GM12878 (cell line): ENCODE results near the gene ZNF805. TPM values are rescaled to one million over a fixed set of nuclear protein-coding genes. Genes with fewer than 3 reads are reported as not detected.

Experiments used
- ATAC-seq: fragments of 200-7000 bp; cut with Tn5 transposase; 3 replicates; pipeline ENCODE4 v1.9.1; 2020; ENCODE audit warnings: mild to moderate bottlenecking, moderate library complexity
- BruUV-seq: library from RNA; stranded (reverse); fragments of 400-500 nt; replicated peaks from 2 replicates; lab custom pipeline; 2021; lab: Mats Ljungman, UMichigan
- CTCF ChIA-PET: fragments of 300-600 bp; sonication (Branson Sonifier 250); formaldehyde crosslinking; extraction: SDS; loops from one replicate; lab custom pipeline; 2021; ENCODE audit warnings: inconsistent platforms; lab: Yijun Ruan, JAX
- POLR2A ChIA-PET: fragments of 350-600 bp; formaldehyde crosslinking; extraction: SDS; loops from one replicate; lab custom pipeline; 2021; ENCODE audit warnings: inconsistent platforms; lab: Charles Lee
- RAD21 ChIA-PET: fragments of 300-600 bp; sonication (Branson Sonifier 250); formaldehyde crosslinking; loops from one replicate; lab custom pipeline; 2023; ENCODE audit warnings: antibody characterized with exemption; ENCODE audit not compliant: unreplicated experiment; lab: Charles Lee
- SMC1A ChIA-PET: fragments of 300-600 bp; sonication (Branson Sonifier 250); formaldehyde crosslinking; loops from one replicate; lab custom pipeline; 2023; ENCODE audit not compliant: unreplicated experiment, uncharacterized antibody; lab: Charles Lee
- DNase-seq: peaks from one replicate; pipeline ENCODE4 v3.0.0-alpha.2; 2011; ENCODE audit warnings: low read depth, low spot score
- FAIRE-seq: peaks from 3 replicates; lab custom pipeline; 2011; peaks lifted over from hg19 to GRCh38; lab: Jason Lieb, UNC
- H2AFZ ChIP-seq: 2 replicates; pipeline ENCODE4 v1.6.0; 2011; ENCODE audit warnings: low read depth, low read length, control low read depth; ENCODE audit not compliant: control insufficient read depth
- H3K27ac ChIP-seq: 2 replicates; pipeline ENCODE4 v1.5.1; 2011; ENCODE audit warnings: control low read depth; ENCODE audit not compliant: control insufficient read depth, insufficient read depth
- H3K27me3 ChIP-seq, 2 experiments: replicated peaks in 1 of 2; 2 replicates each; pipeline versions ENCODE4 v1.6.0 to v1.6.1; 2011; ENCODE audit warnings: low read length in 1 of 2; ENCODE audit not compliant: control insufficient read depth in 2 of 2, insufficient read depth in 2 of 2
- H3K36me3 ChIP-seq, 2 experiments: 2 replicates each; pipeline ENCODE4 v1.5.1; 2011; ENCODE audit warnings: low read length in 1 of 2; ENCODE audit not compliant: control insufficient read depth in 2 of 2, insufficient read depth in 2 of 2
- H3K4me1 ChIP-seq: 2 replicates; pipeline ENCODE4 v1.6.1; 2011; ENCODE audit warnings: mild to moderate bottlenecking, low read length, moderate library complexity, mixed read lengths; ENCODE audit not compliant: control insufficient read depth, insufficient read depth
- H3K4me2 ChIP-seq: 2 replicates; pipeline ENCODE4 v1.6.0; 2011; ENCODE audit warnings: control low read depth; ENCODE audit not compliant: control insufficient read depth, insufficient read depth
- H3K4me3 ChIP-seq: fragments of 200-600 bp; sonication (generic); 2 replicates; pipeline ENCODE4 v1.5.1; 2016
- H3K79me2 ChIP-seq: 2 replicates; pipeline ENCODE4 v1.6.0; 2011; ENCODE audit warnings: low read length; ENCODE audit not compliant: control insufficient read depth, insufficient read depth
- H3K9ac ChIP-seq: 2 replicates; pipeline ENCODE4 v1.8.0; 2011; ENCODE audit warnings: low read length, control low read depth, mixed read lengths; ENCODE audit not compliant: control insufficient read depth, insufficient read depth
- H3K9me3 ChIP-seq: replicated peaks from 3 replicates; pipeline ENCODE4 v1.5.1; 2011; ENCODE audit warnings: mild to moderate bottlenecking, low read length; ENCODE audit not compliant: control insufficient read depth, insufficient read depth
- H4K20me1 ChIP-seq: 2 replicates; pipeline ENCODE4 v1.6.0; 2011; ENCODE audit not compliant: control insufficient read depth, insufficient read depth
- DPF2 ChIP-seq: fragments of 450-650 bp; IDR thresholded peaks from 2 replicates; pipeline ENCODE4 v1.6.1; 2017; ENCODE audit warnings: mild to moderate bottlenecking
- E4F1 ChIP-seq: fragments of 450-650 bp; IDR thresholded peaks from 2 replicates; pipeline ENCODE4 v1.6.1; 2018; ENCODE audit warnings: borderline replicate concordance, mild to moderate bottlenecking; ENCODE audit not compliant: partially characterized antibody
- EZH2 ChIP-seq: IDR thresholded peaks from 2 replicates; pipeline ENCODE4 v1.6.1; 2012; ENCODE audit warnings: low read depth, mild to moderate bottlenecking, control low read depth, inconsistent platforms, low read length, borderline replicate concordance; ENCODE audit not compliant: control insufficient read depth
- IRF4 ChIP-seq: IDR thresholded peaks from 2 replicates; pipeline ENCODE4 v1.6.1; 2011; ENCODE audit warnings: low read depth, low read length
- MEF2A ChIP-seq: IDR thresholded peaks from 2 replicates; pipeline ENCODE4 v1.6.1; 2011; ENCODE audit warnings: low read depth, mild to moderate bottlenecking, low read length, moderate library complexity; ENCODE audit not compliant: insufficient read depth
- MYC ChIP-seq: IDR thresholded peaks from 2 replicates; pipeline ENCODE4 v1.6.1; 2011; ENCODE audit warnings: mild to moderate bottlenecking, low read length, moderate library complexity, inconsistent platforms; ENCODE audit not compliant: insufficient read depth, insufficient replicate concordance, insufficient read length, severe bottlenecking
- NKRF ChIP-seq: fragments of 450-650 bp; conservative IDR thresholded peaks from 2 replicates; pipeline ENCODE4 v1.6.1; 2017; ENCODE audit warnings: mild to moderate bottlenecking, moderate library complexity
- PAX5 ChIP-seq: IDR thresholded peaks from 2 replicates; pipeline ENCODE4 v1.6.1; 2011; ENCODE audit warnings: low read depth, low read length, borderline replicate concordance
- RUNX3 ChIP-seq: IDR thresholded peaks from 2 replicates; pipeline ENCODE4 v1.6.1; 2012; ENCODE audit warnings: low read length, inconsistent platforms
- USF2 ChIP-seq: IDR thresholded peaks from 2 replicates; pipeline ENCODE4 v1.6.1; 2011; ENCODE audit warnings: low read depth, low read length, improper control_type of control experiment, borderline replicate concordance
- ZNF592 ChIP-seq: fragments of 450-650 bp; IDR thresholded peaks from 2 replicates; pipeline ENCODE4 v1.6.1; 2017; ENCODE audit warnings: mild to moderate bottlenecking, moderate library complexity
- whole genome bisulfite sequencing: methylation state at CpG from one replicate; pipeline ENCODE4 v1.1.6; 2016; ENCODE audit warnings: low lambda C conversion rate; ENCODE audit not compliant: insufficient replicate concordance, insufficient coverage; ENCODE audit errors: missing lambda C conversion rate; 5-methylcytosine and 5-hydroxymethylcytosine counted together
- in situ Hi-C: fragments of 300-500 bp; cut with MboI; formaldehyde crosslinking; loops from 9 replicates; pipeline ENCODE4 v1.14.3; 2018; ENCODE audit warnings: mixed read lengths
- intact Hi-C: fragments of 100-400 bp; cut with micrococcal nuclease; formaldehyde crosslinking; loops from one replicate; pipeline ENCODE4 v1.14.2; 2022; ENCODE audit not compliant: unreplicated experiment
- polyA plus RNA-seq, 11 experiments: library from polyadenylated mRNA; depleted of rRNA in 4 of 11; unstranded in 6 of 11; stranded (reverse) in 5 of 11; fragments of >200 nt; fragmentation: Nextera tagmentation in 4 of 11; fragmentation: Illumina TruSeq in 1 of 11; extraction: Ambion mirVana in 4 of 11; extraction: Trizol in 1 of 11; gene quantifications; 1 replicate in 1 of 11; 2 replicates in 10 of 11; pipeline versions ENCODE4 v1.2.1 to v1.2.3, GENCODE V29; 2011 to 2016; ENCODE audit warnings: inconsistent platforms in 2 of 11, missing spikeins in 2 of 11, low read depth in 1 of 11
- total RNA-seq, 4 experiments: library from RNA; depleted of rRNA in 3 of 4; stranded (reverse); fragments of >200 nt in 3 of 4; fragmentation: Illumina TruSeq in 1 of 4; extraction: Trizol in 1 of 4; gene quantifications; 2 replicates each; pipeline versions ENCODE4 v1.2.1 to v1.2.3, GENCODE V29; 2013 to 2021

Gene ZNF805
- total and polyA plus RNA-seq, 10 of the 15 experiments (the other 5 are each of a cell fraction or from before 2014, with no cell fraction given): 0.31 to 8.9 (median 2.3) TPM

- Histone ChIP-seq H3K27ac (no peak overlapping the region), H4K20me1 (no peaks in the 10 kb centered on the region), H3K9me3 (no peaks in the 10 kb centered on the region), H3K79me2 (no peaks in the 10 kb centered on the region), H3K4me3 (no peak overlapping the region), H3K36me3 (no peaks in the 10 kb centered on the region), H3K27me3 (no peaks in the 10 kb centered on the region), H2AFZ (no peak overlapping the region), H3K4me1 (peaks cover under 1% of the 10 kb centered on the region; the same call in 1 of the 2 replicates), H3K4me2 (no peak overlapping the region), H3K9ac (no peak overlapping the region)
- intact Hi-C loops: no loop called here
- WGBS: 82% methylated on average over 3 of the region's 3 CpGs
- ChIA-PET SMC1A (no interaction called here), RAD21 (no interaction called here), CTCF (no interaction called here), POLR2A (interaction anchor here (0.6 kb wide), 1 partner anchor 40 kb away, joined by 3 read pairs; no protein-coding TSS in a partner anchor)
- DNase-seq (no peak), FAIRE-seq (no peak), ATAC-seq (no peak)
- TF ChIP-seq USF2: no peak
- TF ChIP-seq ZNF592: no peak
- no peak for TF ChIP-seq EZH2
- no peak for TF ChIP-seq NKRF
- TF ChIP-seq PAX5: no peak
- TF ChIP-seq IRF4: no peak
- TF ChIP-seq MYC: no peak
- TF ChIP-seq MEF2A: no peak
- no peak for TF ChIP-seq RUNX3
- no peak for TF ChIP-seq E4F1
- no peak for TF ChIP-seq DPF2
- BruUV-seq: no TSS peak
- in situ Hi-C loops: no loop called here
Observed at GRCh38 chr19:57262044-57262443, 21.6 kb downstream of the ZNF805 start.
